BE2C (cell line): ENCODE measurements around the gene MIPEP.

Experiments
- DNase-seq: peaks from one replicate; pipeline ENCODE4 v3.0.0-alpha.2; 2020
- H3K27me3 ChIP-seq: fragments of 250-450 bp; sonication (Bioruptor Pico); 2 replicates; pipeline ENCODE4 v1.5.1; 2020; ENCODE audit warnings: mild to moderate bottlenecking
- H3K36me3 ChIP-seq: fragments of 250-450 bp; sonication (Bioruptor Pico); 2 replicates; pipeline ENCODE4 v1.5.1; 2020; ENCODE audit warnings: mild to moderate bottlenecking
- H3K4me1 ChIP-seq: fragments of 250-450 bp; sonication (Bioruptor Pico); 2 replicates; pipeline ENCODE4 v1.5.1; 2020
- H3K4me3 ChIP-seq: 2 replicates; pipeline ENCODE4 v1.5.1; 2011; ENCODE audit warnings: low read depth, low read length
- H3K9me3 ChIP-seq: fragments of 250-450 bp; sonication (Bioruptor Pico); 2 replicates; pipeline ENCODE4 v1.5.1; 2020
- CTCF ChIP-seq: IDR thresholded peaks from 2 replicates; pipeline ENCODE4 v1.5.1; 2012; ENCODE audit warnings: mild to moderate bottlenecking, low read depth, low read length

The MIPEP gene

GRCh38 chr13:23692816-23693215 is 196.4 kb downstream of the MIPEP start:
- Histone ChIP-seq H3K4me1 (no peaks in the 10 kb centered on the region), H3K9me3 (no peaks in the 10 kb centered on the region), H3K4me3 (no peak overlapping the region), H3K36me3 (no peaks in the 10 kb centered on the region), H3K27me3 (no peaks in the 10 kb centered on the region)
- no peak for TF ChIP-seq CTCF
- no peak for DNase-seq

GRCh38 chr13:23690668-23691067 is 198.5 kb downstream of the MIPEP start:
- no peak overlapping the region for H3K4me3 ChIP-seq
- no peaks in the 10 kb centered on the region for H3K9me3 ChIP-seq
- H3K4me1 ChIP-seq = no peaks in the 10 kb centered on the region
- no peaks in the 10 kb centered on the region for H3K27me3 ChIP-seq
- TF ChIP-seq CTCF = no peak
- no peak for DNase-seq
- H3K36me3 ChIP-seq = no peaks in the 10 kb centered on the region

- no peaks in the 10 kb centered on the region for H3K36me3 ChIP-seq
- H3K4me3 ChIP-seq = no peak overlapping the region
- H3K27me3 ChIP-seq = no peaks in the 10 kb centered on the region
- H3K9me3 ChIP-seq = no peaks in the 10 kb centered on the region
- no peak for TF ChIP-seq CTCF
- DNase-seq = no peak
- H3K4me1 ChIP-seq = no peaks in the 10 kb centered on the region
Observed at GRCh38 chr13:23688336-23688735, 200.9 kb downstream of the MIPEP start.

GRCh38 chr13:23687614-23688013 is 201.6 kb downstream of the MIPEP start:
- no peak for TF ChIP-seq CTCF
- H3K36me3 ChIP-seq = no peaks in the 10 kb centered on the region
- no peak for DNase-seq
- H3K9me3 ChIP-seq = no peaks in the 10 kb centered on the region
- no peak overlapping the region for H3K4me3 ChIP-seq
- H3K27me3 ChIP-seq = no peaks in the 10 kb centered on the region
- no peaks in the 10 kb centered on the region for H3K4me1 ChIP-seq

- H3K9me3 ChIP-seq = no peaks in the 10 kb centered on the region
- H3K36me3 ChIP-seq = no peaks in the 10 kb centered on the region
- no peak overlapping the region for H3K4me3 ChIP-seq
- no peak for TF ChIP-seq CTCF
- no peaks in the 10 kb centered on the region for H3K27me3 ChIP-seq
- no peaks in the 10 kb centered on the region for H3K4me1 ChIP-seq
- no peak for DNase-seq
Observed at GRCh38 chr13:23686948-23687347, 202.3 kb downstream of the MIPEP start.

- no peak for TF ChIP-seq CTCF
- H3K9me3 ChIP-seq = no peaks in the 10 kb centered on the region
- no peak for DNase-seq
- H3K4me3 ChIP-seq = no peak overlapping the region
- no peaks in the 10 kb centered on the region for H3K27me3 ChIP-seq
- no peaks in the 10 kb centered on the region for H3K4me1 ChIP-seq
- no peaks in the 10 kb centered on the region for H3K36me3 ChIP-seq
Observed at GRCh38 chr13:23685416-23685815, 203.8 kb downstream of the MIPEP start.
